ENCODE data around the gene WDR72. TPM values are rescaled to one million over a fixed set of nuclear protein-coding genes. Genes with fewer than 3 reads are reported as not detected.

WDR72 gene
- total and polyA plus RNA-seq, 12 donors = 0.09 TPM; not detected in 11

- no peak for TF ChIP-seq CTCF (IDR thresholded peaks at IDR 0.05)
- Histone ChIP-seq H3K4me1 (no peaks in the 10 kb centered on the region), H3K27ac (no peak overlapping the region), H3K4me3 (no peak overlapping the region), H3K27me3 (no peaks in the 10 kb centered on the region), H3K9me3 (no peaks in the 10 kb centered on the region), H3K36me3 (no peaks in the 10 kb centered on the region)
- DNase-seq = no peak
- intact Hi-C loops (cut with DNase I) = no loop called here
- no peak for ATAC-seq
These were observed 134.2 kb downstream of the WDR72 start for GRCh38 chr15:53625260-53625659.

DNA sequence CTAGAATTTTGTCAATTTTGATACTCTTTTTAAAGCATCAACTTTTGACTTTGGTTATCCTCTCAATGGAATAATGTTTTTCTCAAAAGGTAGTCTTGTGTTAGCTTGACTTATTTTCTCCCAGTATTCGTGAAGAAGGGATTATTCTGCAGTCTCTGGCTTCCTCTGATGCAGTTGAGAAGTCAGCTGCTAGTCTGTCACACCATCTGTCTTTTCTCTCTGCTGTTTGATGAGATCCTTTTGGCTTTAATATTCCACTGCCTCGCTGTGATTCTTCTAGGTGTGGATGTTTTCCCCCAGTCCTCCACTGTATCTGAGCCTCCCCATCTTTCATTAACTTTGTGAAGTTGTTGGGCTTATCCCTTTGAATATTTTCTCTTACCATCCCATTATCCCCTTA, 141.0 kb downstream of the WDR72 start:
- no peaks in the 10 kb centered on the region for H3K36me3 ChIP-seq
- no peaks in the 10 kb centered on the region for H3K27me3 ChIP-seq
- ATAC-seq (no peak), DNase-seq (no peak)
- 24 to 27% methylated on average over 2 of the region's 2 CpGs for WGBS, 2 donors
- no peaks in the 10 kb centered on the region for H3K4me1 ChIP-seq
- no peak overlapping the region for H3K27ac ChIP-seq
- no peak for TF ChIP-seq CTCF (IDR thresholded peaks at IDR 0.05)
- intact Hi-C loops (cut with DNase I) = no loop called here
- H3K4me3 ChIP-seq = no peak overlapping the region
- no peaks in the 10 kb centered on the region for H3K9me3 ChIP-seq

- DNase-seq (no peak), ATAC-seq (no peak)
- Histone ChIP-seq H3K4me1 (no peaks in the 10 kb centered on the region), H3K27ac (no peak overlapping the region), H3K9me3 (no peaks in the 10 kb centered on the region), H3K4me3 (no peak overlapping the region), H3K36me3 (no peaks in the 10 kb centered on the region), H3K27me3 (no peaks in the 10 kb centered on the region)
- intact Hi-C loops (cut with DNase I) = no loop called here
- no peak for TF ChIP-seq CTCF (IDR thresholded peaks at IDR 0.05)
- WGBS, 2 donors = 63 to 67% methylated on average over 4 of the region's 4 CpGs
These were observed 148.1 kb downstream of the WDR72 start for GRCh38 chr15:53611145-53611920.

GRCh38 chr15:53591041-53591440, 168.4 kb downstream of the WDR72 start:
- Histone ChIP-seq H3K4me1 (no peaks in the 10 kb centered on the region), H3K9me3 (no peaks in the 10 kb centered on the region), H3K36me3 (no peaks in the 10 kb centered on the region), H3K27me3 (no peaks in the 10 kb centered on the region), H3K27ac (no peak overlapping the region), H3K4me3 (no peak overlapping the region)
- DNase-seq (no peak), ATAC-seq (no peak)
- TF ChIP-seq CTCF (IDR thresholded peaks at IDR 0.05) = no peak
- 88 to 89% methylated on average over 2 of the region's 2 CpGs for WGBS, 2 donors
- intact Hi-C loops (cut with DNase I) = no loop called here

Data from heart right ventricle (tissue), 16 donors.